DND-41 (cell line): ENCODE measurements around the gene SLC25A53.
"Not testable (repeated sequence)": the region's sequence is repeated elsewhere in the genome, so short reads cannot be mapped to it uniquely, and the experiment has no call there.

ENCODE experiments used
- CTCF ChIP-seq: IDR thresholded peaks from 2 replicates; pipeline ENCODE4 v1.5.1; 2012; ENCODE audit warnings: borderline replicate concordance, low read length, moderate library complexity, mild to moderate bottlenecking; ENCODE audit not compliant: poor library complexity, severe bottlenecking; ENCODE audit errors: extremely low read depth
- EZH2 ChIP-seq: IDR thresholded peaks from 3 replicates; pipeline ENCODE4 v1.6.1; 2012; ENCODE audit warnings: borderline replicate concordance, low read depth, mild to moderate bottlenecking, moderate library complexity, low read length, inconsistent platforms; ENCODE audit not compliant: severe bottlenecking

- not testable (repeated sequence) for TF ChIP-seq CTCF, EZH2
Observed at GRCh38 chrX:104054956-104055355, 101.9 kb downstream of the SLC25A53 start.
